Body of pancreas (tissue), 4 donors: Measurements from ENCODE around the gene LIPT2.

Source experiments
- CTCF ChIP-seq, 7 experiments: fragments of 450-650 bp in 4 of 7; fragments of 200-600 bp in 3 of 7; sonication (generic) in 3 of 7; IDR thresholded peaks; one replicate each; pipeline ENCODE4 v1.5.1; 2016 to 2019; ENCODE audit warnings: antibody characterized with exemption in 7 of 7
- POLR2A ChIP-seq, 3 donors: fragments of 450-650 bp; IDR thresholded peaks; one replicate each; pipeline ENCODE4 v1.6.1; 2016; ENCODE audit warnings: antibody characterized with exemption in 3 of 3, mild to moderate bottlenecking in 2 of 3

- no peak for TF ChIP-seq CTCF (IDR thresholded peaks at IDR 0.05)
- TF ChIP-seq POLR2A (IDR thresholded peaks at IDR 0.05) = no peak
These were observed 31.0 kb upstream of the LIPT2 start for GRCh38 chr11:74524501-74524900.
